Ramos (cell line): ENCODE results near the gene CDHR2.

Source experiments
- in situ Hi-C: fragments of 300-500 bp; cut with MboI; formaldehyde crosslinking; loops from one replicate; pipeline ENCODE4 v1.14.3; 2022; ENCODE audit warnings: low sequenced_read_pairs; ENCODE audit not compliant: unreplicated experiment

Gene CDHR2

DNA sequence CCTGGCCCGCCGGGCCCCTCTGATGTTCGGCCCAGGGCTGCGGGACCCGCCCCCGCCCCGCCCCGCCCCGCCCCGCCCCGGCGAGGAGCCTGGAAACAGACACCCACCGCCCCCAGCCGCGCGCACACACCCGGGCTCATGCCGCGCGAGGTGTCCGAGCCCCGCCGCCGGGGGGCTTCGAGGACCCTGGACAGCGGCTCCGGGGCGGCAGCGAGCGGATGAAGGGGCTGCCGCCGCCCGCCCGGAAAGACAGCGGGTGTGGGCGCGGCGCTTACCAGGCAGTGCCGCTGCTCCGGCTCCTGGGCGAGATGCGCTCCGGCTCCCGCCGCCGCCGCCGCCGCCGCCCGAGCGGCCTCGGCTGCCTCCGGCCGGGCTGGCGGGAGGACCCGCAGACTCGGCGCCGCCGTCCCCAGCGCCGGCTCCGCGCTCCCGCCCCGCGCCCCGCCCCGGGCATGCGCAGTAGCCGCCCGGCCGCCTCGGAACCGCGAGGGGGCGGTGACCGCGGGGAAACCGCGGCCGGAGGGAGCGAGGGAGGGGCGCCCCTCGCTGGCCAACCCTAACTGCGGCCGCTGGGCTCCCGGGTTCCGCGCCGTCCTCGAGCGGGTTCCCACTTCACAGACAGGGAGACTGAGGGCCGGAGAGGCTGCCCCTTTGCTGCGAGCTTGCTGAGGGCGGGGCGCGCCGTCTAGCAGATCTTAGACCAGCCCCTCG is 60.7 kb downstream of the CDHR2 start, which contains the start of gene GPRIN1:
Gene GPRIN1 (minus strand): TSS at position 433 of the 711 bp plus-strand sequence. CDS start 10,322 bp downstream, outside the sequence.
- in situ Hi-C loops, result no loop called here

DNA sequence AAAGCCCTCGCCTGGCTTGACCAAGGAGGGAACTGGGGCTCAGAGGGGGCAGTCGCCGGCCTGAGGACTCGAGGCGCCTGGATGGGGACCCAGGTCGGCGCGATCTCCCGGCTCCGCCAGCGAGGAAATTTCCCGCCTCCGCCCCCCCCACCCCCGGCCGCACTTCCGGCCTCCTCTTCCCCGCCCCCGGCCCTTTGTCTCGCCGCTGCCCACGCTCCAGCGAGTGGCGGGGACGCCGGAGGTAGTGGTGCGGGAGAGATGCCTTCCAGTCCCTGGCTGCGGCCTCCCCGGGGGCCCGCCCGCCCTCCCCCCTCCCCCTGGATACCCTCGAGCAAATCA is 61.3 kb downstream of the CDHR2 start:
- in situ Hi-C loops, result no loop called here

DNA sequence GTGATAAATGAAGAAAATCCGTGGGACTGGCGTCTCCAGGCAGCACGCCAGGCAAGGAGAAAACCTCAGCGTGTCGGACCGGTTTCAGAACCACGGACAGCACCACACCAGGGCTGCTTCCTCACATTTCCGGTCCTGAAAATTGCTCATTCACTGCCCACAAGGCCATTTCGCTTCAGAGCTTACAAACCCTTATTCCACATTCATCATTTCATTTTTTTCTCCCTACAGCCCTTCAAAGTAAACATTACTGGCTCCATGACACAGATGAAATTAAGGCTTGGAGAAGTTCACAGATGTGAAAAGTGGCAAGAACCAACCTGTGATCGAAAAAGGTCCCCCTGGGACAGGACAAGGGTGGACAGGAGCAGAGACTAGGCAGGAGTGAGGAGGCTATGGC is 62.3 kb downstream of the CDHR2 start:
- in situ Hi-C loops, result no loop called here

DNA sequence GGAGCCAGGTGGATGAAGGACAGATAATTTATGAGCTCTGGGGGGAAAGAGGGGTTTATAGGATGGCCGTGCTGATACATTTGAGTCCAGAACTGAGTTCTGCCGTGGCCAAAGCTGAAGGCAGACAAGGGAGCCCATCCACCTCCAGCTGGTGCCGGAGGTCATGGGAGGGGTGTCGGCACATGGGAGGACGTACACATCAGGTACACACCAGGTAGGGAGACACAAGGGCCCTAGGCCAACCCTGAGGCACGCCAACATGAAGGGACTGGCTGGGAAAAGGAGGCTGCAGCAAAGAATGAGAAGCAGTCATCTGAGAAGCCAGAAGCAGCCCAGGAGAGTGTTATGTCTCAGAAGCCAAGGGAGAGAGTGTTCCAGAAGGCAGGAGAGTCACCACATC is 62.9 kb downstream of the CDHR2 start:
- in situ Hi-C loops, result no loop called here

DNA sequence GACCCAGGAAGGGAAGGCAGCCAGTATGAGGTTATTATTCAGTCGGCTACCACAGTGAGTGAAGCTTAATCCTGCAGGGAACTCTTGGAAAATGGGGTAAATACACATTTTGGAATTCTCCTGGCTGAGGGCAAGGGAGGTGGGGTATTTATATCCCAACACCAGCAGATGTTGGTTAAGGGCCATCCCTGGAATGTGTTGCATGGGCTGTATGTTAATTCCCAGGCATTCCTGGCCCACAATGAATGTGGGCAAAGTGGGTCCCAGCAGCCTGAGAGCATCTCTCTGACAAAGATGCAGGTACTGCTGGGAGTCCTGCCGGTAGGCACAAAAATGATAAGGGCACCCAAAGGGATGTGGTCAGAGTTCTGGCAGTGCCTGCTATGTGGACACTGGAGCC is 63.7 kb downstream of the CDHR2 start:
- in situ Hi-C loops, result no loop called here

DNA sequence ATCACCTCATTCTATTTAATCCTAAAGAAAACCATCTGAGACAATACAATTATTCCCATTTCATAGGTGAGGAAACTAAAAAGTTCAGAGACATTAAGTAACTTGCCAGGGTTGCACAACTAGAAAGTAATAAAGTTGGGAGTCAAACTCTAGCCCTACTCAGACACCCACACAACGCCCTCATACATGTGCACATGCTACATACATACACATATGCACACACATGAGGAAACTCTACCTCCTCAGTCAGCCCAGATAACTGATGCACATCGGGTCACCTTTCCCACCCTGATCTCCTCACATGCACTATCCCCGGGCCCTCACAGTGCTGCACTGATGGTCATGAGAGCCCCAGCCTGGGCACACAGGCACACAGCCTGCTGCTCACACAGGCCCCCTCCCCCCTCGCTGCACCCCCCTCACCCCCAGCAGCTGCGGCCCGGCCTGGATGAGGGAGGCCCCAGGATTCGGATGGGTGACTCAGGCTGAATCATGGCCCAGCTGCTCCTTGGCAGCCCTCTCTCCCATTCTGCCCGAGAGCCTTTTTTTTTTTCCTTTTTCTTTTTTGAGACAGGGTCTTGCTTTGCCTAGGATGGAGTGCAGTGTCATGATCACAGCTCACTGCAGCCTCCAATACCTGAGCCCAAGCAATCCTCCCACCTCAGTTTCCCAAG is 65.8 kb downstream of the CDHR2 start:
- in situ Hi-C loops, result no loop called here

DNA sequence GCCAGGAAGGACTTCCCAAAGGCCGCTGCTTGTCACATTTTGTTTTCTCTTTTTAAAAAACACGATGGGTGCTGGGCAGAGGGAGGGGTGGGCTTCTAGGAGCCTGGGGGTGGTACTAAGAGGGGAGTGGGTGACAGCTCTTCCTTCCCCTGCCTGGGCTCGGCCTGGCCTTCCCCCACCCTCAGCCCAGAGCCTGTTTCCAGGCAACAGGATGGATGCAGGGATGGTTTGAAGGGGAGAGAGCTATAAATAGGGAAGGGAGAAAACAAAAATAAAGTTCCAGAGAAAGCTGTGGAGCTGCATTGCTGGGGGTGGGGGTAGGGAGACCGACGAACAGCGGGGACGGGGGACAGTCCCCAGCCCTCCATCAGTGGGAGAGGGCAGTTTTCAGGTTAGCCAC is 67.4 kb downstream of the CDHR2 start:
- in situ Hi-C loops, result no loop called here

DNA sequence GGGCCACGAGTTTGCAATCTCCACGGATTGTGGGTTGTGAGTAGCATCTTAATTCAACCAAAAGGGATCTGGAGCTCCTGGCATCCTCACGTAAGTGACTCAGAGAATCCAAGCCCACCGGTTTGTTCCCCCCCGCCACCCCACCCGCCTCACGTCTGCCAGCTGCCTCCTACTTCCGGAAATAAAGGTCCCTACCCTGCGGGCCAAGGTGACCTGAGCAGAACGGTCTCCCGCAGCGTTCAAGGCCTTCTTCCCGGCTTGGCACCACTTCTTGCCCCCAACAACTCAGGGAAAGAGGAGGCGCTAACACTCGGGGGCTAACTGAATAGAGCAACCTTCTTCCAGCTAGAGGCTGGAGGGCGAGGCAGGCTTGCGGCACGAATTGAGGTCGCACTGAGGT is 69.6 kb downstream of the CDHR2 start:
- in situ Hi-C loops, result no loop called here

DNA sequence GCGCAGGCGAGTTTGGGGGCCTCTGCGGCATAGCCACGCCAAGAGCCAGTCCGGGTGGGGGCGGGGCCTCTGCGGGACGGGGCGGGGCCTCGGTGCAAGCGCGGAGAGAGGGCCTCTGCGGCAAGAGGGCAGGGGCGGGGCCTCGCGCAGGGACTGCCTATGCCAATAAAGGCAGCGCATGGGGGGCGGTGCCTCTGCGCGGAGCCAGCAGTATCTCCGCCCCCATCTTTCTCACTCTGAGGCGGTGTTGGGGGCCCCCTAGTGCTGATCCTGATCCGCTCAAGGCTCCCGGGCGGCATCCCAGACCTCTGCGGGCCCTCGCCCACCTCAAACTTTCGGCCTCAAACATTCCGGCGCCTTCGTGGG is 70.0 kb downstream of the CDHR2 start:
- in situ Hi-C loops, result no loop called here

DNA sequence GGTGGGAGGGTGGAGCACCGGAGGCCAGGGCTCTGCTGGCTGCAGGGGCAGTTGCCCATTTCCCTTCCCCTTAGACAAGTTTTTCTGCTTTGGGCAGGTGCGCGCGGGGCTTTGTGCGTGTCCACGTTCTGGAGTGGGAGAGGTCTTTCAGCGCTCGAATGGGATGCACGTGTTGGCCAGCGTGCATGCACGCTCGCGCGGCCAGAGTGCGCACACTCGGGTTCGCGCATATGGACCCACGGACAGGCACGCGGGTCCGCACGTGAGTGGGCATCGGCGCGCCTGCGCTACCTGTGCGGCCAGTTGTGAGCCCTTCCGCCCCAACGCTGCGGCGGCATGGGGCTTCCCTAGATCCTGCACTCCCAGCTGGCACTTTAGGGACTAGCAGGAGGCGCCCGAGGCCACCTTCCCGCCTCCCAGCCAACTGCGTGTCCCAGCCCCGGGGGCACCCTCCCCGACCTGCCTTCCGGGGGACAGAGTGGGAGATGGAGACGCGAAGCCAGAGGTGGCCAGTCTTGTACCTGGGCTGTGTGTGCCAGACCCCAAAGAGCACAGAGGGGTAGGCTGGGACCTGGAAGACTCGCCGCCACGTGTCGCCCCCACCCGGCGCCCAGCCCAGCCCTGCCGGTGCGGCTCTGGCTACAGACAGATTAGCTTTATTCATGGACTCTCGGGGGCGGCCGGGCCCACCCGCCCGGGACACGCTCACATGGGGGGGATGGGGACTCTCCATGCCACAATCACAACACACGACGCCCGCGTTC is 70.6 kb downstream of the CDHR2 start:
- in situ Hi-C loops, result no loop called here

DNA sequence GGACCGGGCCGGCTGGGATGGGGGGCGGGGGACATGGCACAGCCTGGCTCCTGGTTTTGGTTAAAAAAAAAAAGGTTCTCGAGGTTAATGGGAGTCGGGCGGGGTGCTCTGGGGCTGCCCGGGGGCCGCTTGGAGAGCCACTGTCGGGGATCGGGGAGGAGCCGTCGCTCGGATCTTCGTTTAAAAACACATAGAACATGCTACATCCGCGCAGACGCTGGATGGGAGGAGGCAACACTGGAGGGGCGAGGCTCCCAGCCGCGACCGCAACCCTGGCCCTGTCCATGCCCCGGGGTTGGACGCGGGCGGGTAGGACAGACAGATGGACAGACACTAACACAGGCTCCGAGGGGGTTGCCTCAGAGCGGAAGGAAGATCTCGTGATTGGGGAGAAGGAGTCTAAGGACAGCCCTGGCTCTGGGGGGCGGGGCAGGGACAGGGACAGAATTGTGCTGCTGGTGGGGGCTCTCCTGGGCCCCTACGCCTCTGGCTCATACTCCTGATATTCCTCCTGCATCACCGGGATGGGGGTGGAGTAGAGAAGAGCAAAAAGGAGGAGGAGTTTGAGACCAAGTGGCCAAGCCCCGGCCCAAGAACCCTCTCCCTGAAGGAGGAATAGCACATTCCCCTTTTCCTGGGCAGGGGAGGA is 71.3 kb downstream of the CDHR2 start:
- in situ Hi-C loops, result no loop called here

DNA sequence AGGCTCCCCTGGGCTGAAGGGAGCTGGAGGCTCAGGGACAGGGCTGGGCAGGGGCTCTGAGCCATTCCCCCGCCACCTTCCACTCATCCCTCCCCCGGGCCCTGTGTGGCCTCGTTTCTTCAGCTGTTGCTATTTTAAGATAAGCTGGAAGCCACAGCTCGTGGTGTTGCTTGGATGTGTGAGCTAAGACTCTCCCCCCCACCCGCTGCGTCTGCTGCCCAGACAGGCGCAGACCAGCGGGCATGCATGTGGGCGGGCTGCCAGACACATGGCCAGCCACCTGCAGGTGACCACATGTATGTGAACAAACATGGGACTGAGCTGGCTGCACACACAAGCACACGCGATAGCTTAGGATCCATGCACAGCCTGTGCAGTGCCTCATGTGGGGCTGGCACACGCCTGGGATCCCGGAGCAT is 72.5 kb downstream of the CDHR2 start:
- in situ Hi-C loops, result no loop called here

DNA sequence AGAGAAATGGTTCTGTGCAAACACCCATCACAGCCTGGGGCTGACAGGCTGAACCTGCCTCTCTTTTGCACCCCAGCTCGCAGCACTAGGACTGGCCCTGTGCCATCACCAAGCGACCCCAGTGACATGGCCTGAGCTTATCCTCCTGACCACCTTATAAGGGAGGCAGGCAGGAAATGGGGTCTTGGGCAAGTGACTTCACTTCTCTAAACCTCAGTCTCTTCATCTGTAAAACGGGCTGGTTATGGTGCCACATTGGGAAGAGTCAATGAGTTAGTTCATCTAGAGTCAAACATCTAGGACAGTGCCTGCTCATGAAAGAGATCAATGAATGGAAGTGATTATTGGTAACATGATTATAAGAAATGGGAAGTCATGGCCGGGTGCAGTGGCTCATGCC is 75.0 kb downstream of the CDHR2 start:
- in situ Hi-C loops, result no loop called here

DNA sequence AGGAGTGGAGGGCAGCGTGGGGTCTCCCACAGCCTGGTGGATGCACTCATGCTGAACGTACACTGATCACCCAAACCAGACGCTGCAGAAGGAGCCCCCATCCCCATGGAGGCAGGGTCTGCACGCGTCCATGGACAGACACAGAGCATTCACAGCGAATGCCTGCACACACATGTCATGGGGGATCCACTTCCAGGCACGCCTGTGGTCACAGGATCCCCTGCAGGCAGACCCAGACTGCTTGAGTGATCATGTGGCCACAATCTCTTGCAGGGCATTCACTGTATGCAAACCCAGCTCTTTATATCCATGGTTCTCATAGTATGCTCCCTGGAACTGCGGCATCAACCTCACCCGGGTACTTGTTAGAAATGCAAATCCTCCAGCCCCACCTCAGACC is 75.8 kb downstream of the CDHR2 start:
- in situ Hi-C loops, result no loop called here

DNA sequence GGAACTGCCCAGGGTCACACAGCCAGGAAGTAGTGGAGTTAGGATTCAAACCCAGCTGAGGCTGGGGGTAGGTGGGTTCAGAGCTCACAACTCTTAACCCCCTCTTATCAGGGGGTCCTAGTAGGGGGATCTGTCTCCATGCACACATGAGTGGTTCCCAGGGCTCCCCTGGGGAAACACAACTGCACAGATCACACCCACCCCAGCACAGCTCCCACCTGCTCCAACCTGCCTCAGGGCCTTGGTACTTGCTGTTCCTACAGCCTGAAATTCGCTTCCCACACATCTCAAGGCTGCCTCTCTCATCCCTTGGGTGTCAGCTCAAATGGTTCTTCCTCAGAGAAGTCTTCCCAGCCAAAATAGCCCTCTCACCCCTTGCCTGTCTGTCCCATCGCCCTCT is 76.4 kb downstream of the CDHR2 start:
- in situ Hi-C loops, result no loop called here

DNA sequence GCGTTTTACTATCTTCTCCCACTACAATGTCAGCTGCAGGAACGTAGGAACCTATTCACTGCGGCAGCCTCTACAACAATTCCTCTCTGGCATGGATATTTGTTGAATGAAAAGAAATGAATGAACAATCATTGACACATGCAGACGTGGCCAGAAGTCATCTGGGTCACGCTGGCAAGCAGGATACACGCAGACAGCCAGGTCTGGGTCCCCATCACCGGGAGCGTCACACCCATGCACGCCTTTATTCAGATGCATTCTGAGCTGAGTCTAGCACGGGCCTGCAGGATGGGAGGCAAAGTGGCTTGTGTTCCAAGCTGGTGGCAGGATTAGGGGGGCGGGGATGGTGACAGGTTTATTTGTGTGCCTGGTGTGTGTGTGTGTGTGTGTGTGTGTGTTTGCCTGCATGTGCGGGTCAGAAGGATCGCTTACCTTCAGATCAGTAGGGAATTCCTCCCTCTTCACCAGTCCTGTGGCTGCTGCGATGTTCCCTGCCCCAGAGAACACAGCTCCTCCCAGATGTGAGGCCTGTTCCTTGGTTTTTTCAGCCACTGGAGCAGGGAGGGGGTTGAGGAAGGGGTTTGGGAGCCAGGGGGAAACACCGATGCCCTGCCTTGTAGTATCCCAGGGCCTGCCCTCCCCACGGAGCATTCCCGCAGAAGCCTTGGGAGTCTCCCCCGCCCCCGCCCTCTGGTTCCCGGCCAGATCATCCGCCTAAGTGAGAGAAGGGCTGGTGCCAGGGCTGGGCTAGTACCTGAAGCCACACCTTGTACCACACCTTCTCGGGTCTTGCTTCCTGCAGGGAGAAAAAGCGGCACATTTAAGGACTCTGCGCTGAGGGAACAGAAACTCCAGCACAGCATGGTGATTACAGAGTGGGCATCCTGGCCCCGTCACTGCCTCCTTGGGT is 77.1 kb downstream of the CDHR2 start:
- in situ Hi-C loops, result no loop called here

DNA sequence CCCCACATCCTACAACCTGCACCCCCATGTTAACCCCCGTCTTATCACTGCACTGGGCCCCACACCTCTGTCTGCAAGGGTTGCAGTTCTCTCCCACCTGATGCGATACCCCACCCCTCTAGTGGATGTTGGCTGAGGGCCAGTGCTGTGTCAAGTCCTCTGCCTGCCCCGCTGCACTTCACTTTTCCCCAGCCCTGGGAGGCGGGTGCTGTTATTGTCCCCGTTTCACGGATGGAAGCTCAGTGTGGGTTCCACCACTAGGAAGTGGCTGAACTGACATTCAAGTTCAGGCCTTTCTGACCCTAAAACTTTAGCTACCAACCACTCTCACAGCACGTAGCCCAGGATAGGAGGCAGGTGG is 77.7 kb downstream of the CDHR2 start:
- in situ Hi-C loops, result no loop called here

DNA sequence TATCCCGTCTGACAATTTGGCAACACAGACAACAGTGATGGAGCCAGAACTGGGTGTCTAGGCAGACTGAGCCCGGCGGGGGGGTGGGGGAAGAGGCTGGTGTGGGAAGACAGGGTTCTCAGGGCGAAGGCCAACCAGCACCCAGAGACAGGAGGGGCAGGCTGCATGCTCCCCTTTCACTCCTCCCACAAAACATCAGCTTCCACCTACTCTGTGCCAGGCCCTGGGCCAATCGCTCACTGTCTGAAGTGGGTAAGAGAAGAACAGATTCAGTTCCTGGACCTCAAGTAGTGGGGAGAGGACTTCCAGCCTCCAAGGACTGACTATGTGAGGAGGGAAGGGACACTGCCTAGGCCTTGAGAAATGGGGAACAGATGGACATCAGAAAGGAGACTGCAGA is 78.4 kb downstream of the CDHR2 start:
- in situ Hi-C loops, result no loop called here

DNA sequence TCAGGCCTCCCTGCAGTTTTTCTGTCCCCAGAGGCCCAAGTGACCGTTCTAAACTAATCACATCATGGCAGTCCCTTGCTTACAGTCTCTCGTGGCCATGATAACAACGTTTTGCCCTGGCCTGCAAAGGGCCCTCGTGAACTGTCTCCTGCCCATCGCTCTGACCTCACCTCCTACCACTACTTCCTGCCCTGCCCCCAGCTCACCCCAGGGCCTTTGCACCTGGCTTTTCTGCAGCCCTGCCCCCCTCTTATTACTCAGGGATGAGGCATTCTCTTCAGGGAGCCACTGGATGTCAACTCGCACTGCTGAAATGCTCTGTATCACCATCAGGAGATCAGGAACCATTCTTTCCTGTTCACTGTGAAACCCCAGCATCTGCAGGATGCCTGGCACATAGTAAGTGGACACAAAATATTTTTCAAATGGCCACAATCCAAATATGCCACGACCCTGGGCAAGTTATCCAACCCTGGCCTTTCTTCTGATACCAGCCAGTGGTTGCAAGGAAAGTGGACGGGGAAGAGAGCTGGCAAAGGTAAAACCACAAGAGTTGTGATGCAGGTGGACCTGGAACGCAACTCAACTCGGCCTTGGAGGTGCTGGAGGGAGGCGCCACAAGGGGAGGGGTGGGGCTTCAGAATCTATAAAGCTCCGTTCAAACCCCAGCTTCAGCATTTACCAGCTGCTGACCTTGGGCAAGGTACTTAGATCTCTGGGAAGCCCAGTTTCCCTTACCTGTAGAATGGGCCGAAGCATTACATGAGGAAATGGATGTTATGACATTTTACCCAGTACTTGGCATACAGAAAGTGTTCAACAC is 79.5 kb downstream of the CDHR2 start:
- in situ Hi-C loops, result no loop called here
